ENCODE data around the gene FRAT2. TPM values are rescaled to one million over a fixed set of nuclear protein-coding genes. Genes with fewer than 3 reads are reported as not detected.

The FRAT2 gene
- polyA plus RNA-seq, 6 donors from 2014 or later: 7.0 to 19.1 (median 14.3) TPM

DNA sequence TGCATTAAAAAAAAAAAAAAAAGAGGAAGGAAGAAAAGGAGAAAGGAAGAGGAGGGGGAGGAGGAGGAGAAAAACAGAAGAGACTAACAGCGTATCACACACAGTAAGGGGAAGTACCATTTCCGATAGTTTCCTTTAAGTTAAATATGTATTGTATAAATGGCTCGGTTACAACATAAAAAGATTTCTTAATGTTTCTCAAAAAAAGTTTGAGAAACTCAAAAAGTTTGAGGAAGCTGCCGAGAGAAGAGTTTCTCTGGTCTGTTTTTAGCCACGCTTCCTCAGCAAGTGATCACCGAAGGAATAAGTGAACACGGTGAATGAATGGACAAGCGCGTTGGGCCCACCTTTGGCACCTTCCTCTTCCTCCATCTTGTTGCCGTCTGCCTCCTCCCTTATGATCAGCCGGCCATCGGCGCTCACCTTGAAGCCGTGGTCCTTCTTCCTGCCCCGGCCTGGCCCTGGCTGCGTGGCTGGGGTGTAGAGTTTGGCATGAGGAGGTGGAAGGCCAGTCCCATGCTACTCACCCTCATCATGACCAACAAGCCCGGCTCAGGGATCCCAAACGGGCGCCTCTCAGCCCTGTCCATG, 31.3 kb upstream of the FRAT2 start:
- Mint-ChIP-seq H3K36me3 (peaks cover 0 to 15% of the 10 kb centered on the region in 2 donors), H3K9me3 (no peaks in the 10 kb centered on the region), H3K4me1 (peaks cover 43 to 44% (median 43%) of the 10 kb centered on the region in 3 donors), H3K27me3 (no peaks in the 10 kb centered on the region), H3K27ac (peak overlapping the region; percentile 94 to 99 (median 97)), H3K4me3 (peak overlapping the region; percentile 53 to 90 (median 76))
- DNase-seq: peak; percentile 55
- ATAC-seq (ENCODE audit: low read depth in 2 of 2): peak; percentile 84 to 91

DNA sequence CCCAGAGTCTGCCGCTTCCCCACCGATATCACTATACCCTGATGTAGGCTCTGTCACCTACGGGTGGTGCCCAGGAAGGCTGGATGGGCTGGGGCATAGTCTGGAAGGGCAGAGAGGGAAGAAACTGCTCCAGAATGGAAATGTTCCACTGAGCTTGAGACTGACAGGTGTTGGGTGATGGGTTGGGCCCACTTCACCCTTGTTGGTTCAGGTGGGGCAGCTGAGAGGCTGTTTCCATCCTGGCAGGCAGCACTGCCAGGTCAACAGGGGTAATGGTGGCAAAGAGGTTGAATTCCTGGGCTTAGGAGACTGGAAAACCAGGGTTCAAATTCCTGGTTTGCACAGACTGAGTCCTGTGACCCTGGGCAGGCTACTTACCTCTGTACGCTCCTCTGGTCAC, 28.5 kb upstream of the FRAT2 start:
- Mint-ChIP-seq H3K27me3 (no peaks in the 10 kb centered on the region), H3K9me3 (no peaks in the 10 kb centered on the region), H3K36me3 (peaks cover 6 to 23% of the 10 kb centered on the region in 2 donors), H3K4me3 (peak overlapping the region in 1 of 8 donors; percentile 71), H3K27ac (peak overlapping the region in 2 of 6 donors; percentile 51 to 90), H3K4me1 (peaks cover 39 to 43% (median 40%) of the 10 kb centered on the region in 3 donors)
- ATAC-seq (ENCODE audit: low read depth in 2 of 2) (no peak), DNase-seq (no peak)

DNA sequence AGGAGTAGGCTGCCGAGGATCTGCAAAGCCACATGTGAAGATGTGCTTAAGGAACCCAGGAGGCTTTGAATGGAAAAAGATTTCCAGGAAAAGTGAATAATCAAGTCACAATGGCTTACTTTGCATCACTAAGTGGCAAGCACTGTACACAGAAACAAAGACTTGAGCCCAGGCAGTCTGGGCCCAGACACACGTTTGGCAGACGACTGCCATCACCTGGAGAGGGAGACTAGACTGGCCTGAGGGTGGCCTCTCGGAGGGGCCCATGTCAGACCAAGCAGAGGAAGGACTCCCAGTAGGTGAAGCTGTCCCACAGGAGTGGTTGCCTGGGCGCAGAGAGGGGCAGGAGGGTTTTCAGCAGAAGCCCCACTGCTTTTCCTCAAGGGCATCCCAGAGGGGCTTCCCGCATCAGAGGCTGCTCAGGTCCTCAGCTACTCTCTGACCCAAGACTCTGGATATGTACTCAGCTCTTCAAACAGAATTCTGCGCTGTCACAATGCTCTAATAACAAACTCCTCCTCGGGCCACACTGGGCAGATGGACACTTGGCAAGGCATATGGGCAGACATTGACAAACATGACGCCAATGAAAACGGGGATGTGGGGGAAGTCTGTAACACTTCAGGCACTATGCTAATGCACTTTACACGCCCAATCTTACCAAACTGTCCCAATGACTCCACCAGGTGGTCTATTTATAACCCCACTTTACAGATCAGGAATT, 27.9 kb upstream of the FRAT2 start:
- Mint-ChIP-seq H3K4me3 (peak overlapping the region in 2 of 8 donors; percentile 19 to 71), H3K4me1 (peaks cover 37 to 43% (median 39%) of the 10 kb centered on the region in 3 donors), H3K36me3 (peaks cover 6 to 23% of the 10 kb centered on the region in 2 donors), H3K27ac (peak overlapping the region in 2 of 6 donors; percentile 84 to 90), H3K9me3 (no peaks in the 10 kb centered on the region), H3K27me3 (no peaks in the 10 kb centered on the region)
- DNase-seq (no peak), ATAC-seq (ENCODE audit: low read depth in 2 of 2) (no peak)

GRCh38 chr10:97361537-97361901, 27.0 kb upstream of the FRAT2 start:
- Mint-ChIP-seq H3K27ac (no peak overlapping the region), H3K4me3 (no peak overlapping the region), H3K36me3 (peaks cover 7 to 23% of the 10 kb centered on the region in 2 donors), H3K9me3 (no peaks in the 10 kb centered on the region), H3K4me1 (peaks cover 29 to 39% (median 29%) of the 10 kb centered on the region in 3 donors), H3K27me3 (no peaks in the 10 kb centered on the region)
- DNase-seq (no peak), ATAC-seq (ENCODE audit: low read depth in 2 of 2) (no peak)

GRCh38 chr10:97360705-97361536, 26.4 kb upstream of the FRAT2 start:
- peak overlapping the region in 1 of 6 donors; percentile 57 for H3K27ac Mint-ChIP-seq
- ATAC-seq (ENCODE audit: low read depth in 2 of 2): no peak
- peaks cover 23 to 39% (median 25%) of the 10 kb centered on the region in 3 donors for H3K4me1 Mint-ChIP-seq
- peak overlapping the region in 1 of 8 donors; percentile 72 for H3K4me3 Mint-ChIP-seq
- no peaks in the 10 kb centered on the region for H3K27me3 Mint-ChIP-seq
- DNase-seq: no peak
- peaks cover 13 to 27% of the 10 kb centered on the region in 2 donors for H3K36me3 Mint-ChIP-seq
- H3K9me3 Mint-ChIP-seq: no peaks in the 10 kb centered on the region

GRCh38 chr10:97358781-97359180, 24.3 kb upstream of the FRAT2 start:
- Mint-ChIP-seq H3K9me3 (no peaks in the 10 kb centered on the region), H3K36me3 (peaks cover 14 to 33% of the 10 kb centered on the region in 2 donors), H3K27me3 (no peaks in the 10 kb centered on the region), H3K4me3 (peak overlapping the region in 1 of 8 donors; percentile 36), H3K27ac (peak overlapping the region in 1 of 6 donors; percentile 62), H3K4me1 (peaks cover 8 to 24% (median 8%) of the 10 kb centered on the region in 3 donors)
- ATAC-seq (ENCODE audit: low read depth in 2 of 2) (no peak), DNase-seq (no peak)

DNA sequence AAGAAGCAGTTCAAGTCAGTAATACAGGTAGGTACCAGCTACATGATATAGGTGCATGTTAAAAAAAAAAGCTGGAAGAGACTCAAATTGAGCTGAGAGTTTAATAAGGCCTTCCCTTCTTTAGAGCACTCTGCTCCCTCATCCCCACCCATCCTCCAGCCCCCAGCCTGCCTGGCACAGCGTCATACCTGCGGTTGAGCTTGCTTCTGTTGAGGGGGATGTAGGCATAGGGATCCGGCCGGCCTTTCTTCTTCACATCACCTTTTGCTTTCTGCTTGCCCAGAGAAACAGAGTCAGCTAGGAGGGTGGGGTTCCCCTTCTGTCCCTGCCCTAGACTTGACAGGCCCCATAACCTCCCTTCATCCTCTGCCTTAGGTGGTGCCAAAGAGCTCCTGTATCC, 23.8 kb upstream of the FRAT2 start:
- DNase-seq (no peak), ATAC-seq (ENCODE audit: low read depth in 2 of 2) (no peak)
- Mint-ChIP-seq H3K4me3 (no peak overlapping the region), H3K27me3 (no peaks in the 10 kb centered on the region), H3K4me1 (peaks cover 7 to 19% (median 8%) of the 10 kb centered on the region in 3 donors), H3K27ac (no peak overlapping the region), H3K36me3 (peaks cover 14 to 33% of the 10 kb centered on the region in 2 donors), H3K9me3 (no peaks in the 10 kb centered on the region)

DNA sequence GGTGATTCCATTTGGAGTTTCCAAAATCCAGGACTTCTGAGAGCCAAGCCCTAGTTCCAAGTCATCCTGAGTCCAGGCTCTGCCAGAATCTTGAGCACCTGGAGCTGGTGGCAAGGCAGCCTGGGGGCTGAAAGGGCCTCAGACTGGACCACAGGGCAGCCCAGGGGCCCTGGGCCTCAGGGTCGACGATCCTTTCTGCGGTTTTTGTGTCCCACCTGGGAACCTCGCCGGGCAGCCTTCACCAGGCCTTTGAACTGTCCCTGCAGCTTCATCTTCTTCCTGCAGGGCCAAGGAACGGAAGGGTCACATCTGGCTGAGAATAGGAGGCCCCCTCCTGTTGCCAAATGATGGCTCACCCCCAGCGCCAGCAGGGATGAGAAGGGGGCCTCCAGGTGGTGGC, 22.4 kb upstream of the FRAT2 start:
- Mint-ChIP-seq H3K4me1 (peaks cover 7 to 16% (median 8%) of the 10 kb centered on the region in 3 donors), H3K27me3 (no peaks in the 10 kb centered on the region), H3K27ac (no peak overlapping the region), H3K9me3 (no peaks in the 10 kb centered on the region), H3K4me3 (no peak overlapping the region), H3K36me3 (peaks cover 14 to 33% of the 10 kb centered on the region in 2 donors)
- no peak for DNase-seq
- ATAC-seq (ENCODE audit: low read depth in 2 of 2): no peak

- Mint-ChIP-seq H3K36me3 (peaks cover 14 to 33% of the 10 kb centered on the region in 2 donors), H3K27ac (peak overlapping the region in 4 of 6 donors; percentile 43 to 81 (median 60)), H3K4me3 (no peak overlapping the region), H3K27me3 (no peaks in the 10 kb centered on the region), H3K4me1 (peaks cover 7 to 16% (median 8%) of the 10 kb centered on the region in 3 donors), H3K9me3 (no peaks in the 10 kb centered on the region)
- ATAC-seq (ENCODE audit: low read depth in 2 of 2): peak in 1 of 2 donors; percentile 18
- DNase-seq: no peak
Measured at GRCh38 chr10:97356318-97356914, 21.9 kb upstream of the FRAT2 start.

- Mint-ChIP-seq H3K4me3 (no peak overlapping the region), H3K36me3 (peaks cover 14 to 28% of the 10 kb centered on the region in 2 donors), H3K9me3 (no peaks in the 10 kb centered on the region), H3K4me1 (peaks cover 5 to 12% (median 7%) of the 10 kb centered on the region in 3 donors), H3K27me3 (no peaks in the 10 kb centered on the region), H3K27ac (peak overlapping the region in 4 of 6 donors; percentile 43 to 76 (median 57))
- DNase-seq (no peak), ATAC-seq (ENCODE audit: low read depth in 2 of 2) (no peak)
Measured at GRCh38 chr10:97355571-97355975, 21.0 kb upstream of the FRAT2 start.

GRCh38 chr10:97353945-97354344, 19.4 kb upstream of the FRAT2 start:
- DNase-seq (no peak), ATAC-seq (ENCODE audit: low read depth in 2 of 2) (no peak)
- Mint-ChIP-seq H3K4me3 (no peak overlapping the region), H3K27ac (peak overlapping the region in 1 of 6 donors; percentile 67), H3K27me3 (no peaks in the 10 kb centered on the region), H3K4me1 (peaks cover 5 to 12% (median 7%) of the 10 kb centered on the region in 3 donors), H3K9me3 (no peaks in the 10 kb centered on the region), H3K36me3 (peaks cover 13 to 15% of the 10 kb centered on the region in 2 donors)

DNA sequence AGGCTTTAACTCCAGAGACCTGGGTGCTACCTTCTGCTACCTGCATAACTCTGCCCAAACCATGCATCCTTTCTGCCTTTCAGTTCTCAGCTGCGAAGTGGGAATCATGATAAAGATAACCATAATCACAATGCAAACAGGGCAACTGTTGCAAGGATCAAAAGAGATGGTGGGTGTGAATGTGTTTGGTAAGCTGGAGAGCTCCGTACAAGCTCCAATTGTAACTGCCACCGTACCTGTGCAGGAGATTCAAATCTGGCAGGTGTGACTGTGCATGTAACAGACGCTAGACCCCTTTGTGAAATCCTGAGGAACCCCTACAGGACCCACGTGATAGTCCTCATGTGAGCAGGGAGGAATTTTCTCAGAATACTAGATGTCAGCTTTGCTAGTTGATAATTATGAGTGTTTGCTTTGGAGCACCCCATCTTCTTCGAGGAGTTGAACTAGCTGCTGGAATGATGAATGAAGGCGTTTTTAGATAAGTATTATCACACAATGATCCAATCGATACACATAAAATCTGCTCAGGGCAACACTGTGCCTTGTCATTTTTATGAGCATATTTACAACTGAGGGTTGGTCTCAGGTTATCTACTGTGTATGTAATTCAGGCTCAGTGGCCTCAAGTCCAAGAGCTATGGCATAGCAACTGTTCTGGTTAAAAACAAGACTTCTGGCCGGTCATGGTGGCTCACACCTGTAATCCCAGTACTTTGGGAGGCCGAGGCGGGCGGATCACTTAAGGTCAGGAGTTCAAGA, 15.4 kb upstream of the FRAT2 start:
- Mint-ChIP-seq H3K36me3 (peaks cover 0 to 5% of the 10 kb centered on the region in 2 donors), H3K4me1 (peaks cover 0 to 5% (median 0%) of the 10 kb centered on the region in 3 donors), H3K27me3 (no peaks in the 10 kb centered on the region), H3K27ac (peak overlapping the region in 2 of 6 donors; percentile 14 to 95), H3K4me3 (no peak overlapping the region), H3K9me3 (no peaks in the 10 kb centered on the region)
- DNase-seq: no peak
- ATAC-seq (ENCODE audit: low read depth in 2 of 2): no peak
